ENCODE data around the gene PTK6. TPM values are rescaled to one million over a fixed set of nuclear protein-coding genes. Genes with fewer than 3 reads are reported as not detected.

The PTK6 gene
- total and polyA plus RNA-seq, 2 of the 13 experiments (the other 11 are each of a cell fraction or from before 2014, with no cell fraction given): 0.08 TPM; not detected in 1

DNA sequence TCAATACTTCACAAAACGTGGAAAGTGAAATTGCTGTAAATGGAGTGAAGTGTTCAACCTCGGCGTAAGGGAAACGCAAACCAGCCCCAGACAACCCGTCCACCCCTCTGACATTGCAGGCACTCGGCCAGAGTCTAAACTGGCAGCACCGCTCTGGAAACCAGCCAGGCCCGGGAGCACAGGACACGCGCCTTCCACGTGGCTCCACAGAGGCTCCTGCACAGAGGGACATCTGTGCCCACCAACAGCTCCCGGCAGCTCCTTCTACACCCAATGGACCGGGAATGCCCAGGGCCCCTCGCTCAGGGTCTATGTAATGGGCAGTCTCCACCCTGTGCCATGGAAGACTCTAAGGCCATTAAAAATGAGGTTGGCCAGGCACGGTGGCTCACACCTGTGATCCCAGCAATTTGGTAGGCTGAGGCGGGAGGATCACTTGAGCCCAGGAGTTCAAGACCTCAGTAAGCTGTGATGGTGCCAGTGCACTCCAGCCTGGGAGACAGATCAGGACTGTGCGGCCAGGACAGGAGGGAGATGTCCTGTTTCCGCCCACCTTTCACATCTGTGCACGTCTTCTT is 40.2 kb upstream of the PTK6 start (continued):
- TF ChIP-seq SALL2 (CRISPR knock-in tag; IDR thresholded peaks at IDR 0.05) (0 out of 2 replicates have a peak, but pooled peaks have one; percentile 29), KDM6A (CRISPR knock-in tag; IDR thresholded peaks at IDR 0.05; ENCODE audit: low read depth) (0 out of 2 replicates have a peak, but pooled peaks have one; percentile 35), NCOR1 (IDR thresholded peaks at IDR 0.05; ENCODE audit: borderline replicate concordance, low read length) (no peak), ZNF577 (CRISPR knock-in tag; IDR thresholded peaks at IDR 0.05; ENCODE audit: borderline replicate concordance, low read depth) (no peak), DMAP1 (CRISPR knock-in tag; IDR thresholded peaks at IDR 0.05) (no peak), ZFP82 (CRISPR knock-in tag; IDR thresholded peaks at IDR 0.05; ENCODE audit: borderline replicate concordance) (no peak), ZNF616 (CRISPR knock-in tag; IDR thresholded peaks at IDR 0.05; ENCODE audit: low read depth) (no peak), KIAA2018 (CRISPR knock-in tag; IDR thresholded peaks at IDR 0.05; ENCODE audit: borderline replicate concordance) (no peak), ARNT (IDR thresholded peaks at IDR 0.05) (no peak), DPF2 (CRISPR knock-in tag; IDR thresholded peaks at IDR 0.05; ENCODE audit: borderline replicate concordance, low read depth) (no peak), TARDBP (CRISPR knock-in tag; IDR thresholded peaks at IDR 0.05) (no peak), ZNF407 (CRISPR knock-in tag; IDR thresholded peaks at IDR 0.05; ENCODE audit: not compliant biosample characterization) (no peak)
- TF ChIP-seq, protein P1, sequence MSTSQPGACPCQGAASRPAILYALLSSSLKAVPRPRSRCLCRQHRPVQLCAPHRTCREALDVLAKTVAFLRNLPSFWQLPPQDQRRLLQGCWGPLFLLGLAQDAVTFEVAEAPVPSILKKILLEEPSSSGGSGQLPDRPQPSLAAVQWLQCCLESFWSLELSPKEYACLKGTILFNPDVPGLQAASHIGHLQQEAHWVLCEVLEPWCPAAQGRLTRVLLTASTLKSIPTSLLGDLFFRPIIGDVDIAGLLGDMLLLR (CRISPR knock-in tag; IDR thresholded peaks at IDR 0.05): no peak

Measured in HepG2 (cell line).